MV-4-11 (cell line): ENCODE data around the gene CUTA.

ENCODE experiments used
- DNase-seq: peaks from one replicate; lab custom pipeline; 2025; lab: John Stamatoyannopoulos, UW

The CUTA gene

GRCh38 chr6:33417903-33418689 lies at the start of gene CUTA:
TSS of gene CUTA (minus strand) at chr6:33418107. CDS start at chr6:33418000, 107 bp downstream.
- DNase-seq, result peak; percentile 100

GRCh38 chr6:33467091-33467490 lies 49.2 kb upstream of the CUTA start:
- no peak for DNase-seq

GRCh38 chr6:33466075-33466735 lies 48.3 kb upstream of the CUTA start:
- DNase-seq, result no peak

GRCh38 chr6:33459226-33459625 lies 41.3 kb upstream of the CUTA start:
- no peak for DNase-seq

GRCh38 chr6:33458676-33459075 lies 40.8 kb upstream of the CUTA start:
- no peak for DNase-seq

GRCh38 chr6:33456156-33456555 lies 38.2 kb upstream of the CUTA start:
- DNase-seq, result no peak

GRCh38 chr6:33455051-33455450 lies 37.1 kb upstream of the CUTA start:
- DNase-seq, result no peak

GRCh38 chr6:33454009-33454946 lies 36.4 kb upstream of the CUTA start, which contains the start of gene ZBTB9:
TSS of gene ZBTB9 (plus strand) at chr6:33454576. CDS start at chr6:33455101, 525 bp downstream.
- DNase-seq, result peak; percentile 95

- DNase-seq, result no peak
Measured at GRCh38 chr6:33453393-33454008, 35.6 kb upstream of the CUTA start.

GRCh38 chr6:33452496-33452895 lies 34.6 kb upstream of the CUTA start:
- DNase-seq, result no peak

- no peak for DNase-seq
Measured at GRCh38 chr6:33451606-33452005, 33.7 kb upstream of the CUTA start.

- DNase-seq, result peak; percentile 16
Measured at GRCh38 chr6:33450434-33450833, 32.5 kb upstream of the CUTA start.

- DNase-seq, result no peak
Measured at GRCh38 chr6:33446356-33446755, 28.4 kb upstream of the CUTA start.

GRCh38 chr6:33445119-33445603 lies 27.3 kb upstream of the CUTA start:
- peak; percentile 89 for DNase-seq

GRCh38 chr6:33443619-33444504 lies 26.0 kb upstream of the CUTA start:
- no peak for DNase-seq

GRCh38 chr6:33443025-33443424 lies 25.1 kb upstream of the CUTA start:
- no peak for DNase-seq

- DNase-seq, result no peak
Measured at GRCh38 chr6:33442283-33442682, 24.4 kb upstream of the CUTA start.

- DNase-seq, result no peak
Measured at GRCh38 chr6:33441457-33441856, 23.6 kb upstream of the CUTA start.

GRCh38 chr6:33440649-33441309 lies 22.9 kb upstream of the CUTA start:
- no peak for DNase-seq
